Measurements from ENCODE around the gene R3HDM2. TPM values are rescaled to one million over a fixed set of nuclear protein-coding genes. Genes with fewer than 3 reads are reported as not detected.

Gene R3HDM2
- total RNA-seq, 1 donor from 2014 or later, result 86.8 TPM

GRCh38 chr12:57243521-57244311 lies 187.1 kb downstream of the R3HDM2 start:
- Mint-ChIP-seq H3K4me3 (ENCODE audit: low read depth) (peak overlapping the region; percentile 66), H3K36me3 (ENCODE audit: insufficient read depth) (no peaks in the 10 kb centered on the region), H3K4me1 (ENCODE audit: low read depth) (peaks cover 17% of the 10 kb centered on the region), H3K27me3 (peaks cover 55% of the 10 kb centered on the region), H3K27ac (no peak overlapping the region), H3K9me3 (ENCODE audit: low read depth) (no peaks in the 10 kb centered on the region)
- DNase-seq (ENCODE audit: low spot score, unreplicated experiment), result peak; percentile 67
- TF ChIP-seq CTCF (IDR thresholded peaks at IDR 0.05; ENCODE audit: unreplicated experiment), result peak; percentile 77

- Mint-ChIP-seq H3K36me3 (ENCODE audit: insufficient read depth) (no peaks in the 10 kb centered on the region), H3K27ac (peak overlapping the region; percentile 54), H3K4me3 (ENCODE audit: low read depth) (peak overlapping the region; percentile 66), H3K27me3 (peaks cover 62% of the 10 kb centered on the region), H3K4me1 (ENCODE audit: low read depth) (peaks cover 19% of the 10 kb centered on the region), H3K9me3 (ENCODE audit: low read depth) (no peaks in the 10 kb centered on the region)
- TF ChIP-seq CTCF (IDR thresholded peaks at IDR 0.05; ENCODE audit: unreplicated experiment), result peak; percentile 76
- peak; percentile 88 for DNase-seq (ENCODE audit: low spot score, unreplicated experiment)
These were observed 188.0 kb downstream of the R3HDM2 start for GRCh38 chr12:57242691-57243454.

- Mint-ChIP-seq H3K4me3 (ENCODE audit: low read depth) (peak overlapping the region; percentile 52), H3K27me3 (peaks cover 67% of the 10 kb centered on the region), H3K27ac (no peak overlapping the region), H3K36me3 (ENCODE audit: insufficient read depth) (no peaks in the 10 kb centered on the region), H3K9me3 (ENCODE audit: low read depth) (no peaks in the 10 kb centered on the region), H3K4me1 (ENCODE audit: low read depth) (peaks cover 22% of the 10 kb centered on the region)
- no peak for DNase-seq (ENCODE audit: low spot score, unreplicated experiment)
- TF ChIP-seq CTCF (IDR thresholded peaks at IDR 0.05; ENCODE audit: unreplicated experiment), result no peak
These were observed 188.5 kb downstream of the R3HDM2 start for GRCh38 chr12:57242329-57242690.

GRCh38 chr12:57241402-57242310 lies 189.2 kb downstream of the R3HDM2 start:
- Mint-ChIP-seq H3K27me3 (peaks cover 74% of the 10 kb centered on the region), H3K36me3 (ENCODE audit: insufficient read depth) (peaks cover 1% of the 10 kb centered on the region), H3K4me1 (ENCODE audit: low read depth) (peaks cover 22% of the 10 kb centered on the region), H3K27ac (no peak overlapping the region), H3K9me3 (ENCODE audit: low read depth) (no peaks in the 10 kb centered on the region), H3K4me3 (ENCODE audit: low read depth) (no peak overlapping the region)
- TF ChIP-seq CTCF (IDR thresholded peaks at IDR 0.05; ENCODE audit: unreplicated experiment), result no peak
- DNase-seq (ENCODE audit: low spot score, unreplicated experiment), result no peak

All from progenitor cell of endocrine pancreas (in vitro differentiated cells).